MM.1S (cell line): ENCODE measurements around the gene FGF8.
A peak's percentile ranks its signal among the peaks of the same experiment; 100 is the strongest.

ENCODE experiments used
- DNase-seq: peaks from one replicate; pipeline ENCODE4 v3.0.0-alpha.2; 2015
- H2AFZ ChIP-seq: fragments of 300-600 bp; sonication (generic); 2 replicates; pipeline ENCODE4 v1.6.0; 2016; ENCODE audit warnings: antibody characterized with exemption, low read length
- H3F3A ChIP-seq: fragments of 300-600 bp; sonication (generic); 2 replicates; pipeline ENCODE4 v1.6.1; 2016; ENCODE audit warnings: mild to moderate bottlenecking, antibody characterized with exemption, low read length, moderate library complexity, mixed read lengths; ENCODE audit not compliant: insufficient read depth
- H3K27ac ChIP-seq: fragments of 300-600 bp; sonication (generic); 2 replicates; pipeline ENCODE4 v1.5.1; 2016; ENCODE audit warnings: mild to moderate bottlenecking, low read length
- H3K27me3 ChIP-seq: fragments of 300-600 bp; sonication (generic); replicated peaks from 2 replicates; pipeline ENCODE4 v1.6.0; 2016; ENCODE audit warnings: low read length; ENCODE audit not compliant: insufficient read depth
- H3K36me3 ChIP-seq: fragments of 300-600 bp; sonication (generic); replicated peaks from 2 replicates; pipeline ENCODE4 v1.6.1; 2016; ENCODE audit warnings: mild to moderate bottlenecking, low read length, mixed read lengths; ENCODE audit not compliant: insufficient read depth
- H3K4me1 ChIP-seq: fragments of 300-600 bp; sonication (generic); 2 replicates; pipeline ENCODE4 v1.6.1; 2016; ENCODE audit warnings: low read length, mixed read lengths
- H3K4me2 ChIP-seq: fragments of 300-600 bp; sonication (generic); 2 replicates; pipeline ENCODE4 v1.6.0; 2016; ENCODE audit warnings: low read depth, low read length
- H3K4me3 ChIP-seq: fragments of 300-600 bp; sonication (generic); 2 replicates; pipeline ENCODE4 v1.5.1; 2016; ENCODE audit warnings: low read length, mixed read lengths
- H3K79me2 ChIP-seq: fragments of 300-600 bp; sonication (generic); 2 replicates; pipeline ENCODE4 v1.6.1; 2016; ENCODE audit warnings: mixed run types, low read length, mixed read lengths
- H3K9ac ChIP-seq: fragments of 300-600 bp; sonication (generic); 2 replicates; pipeline ENCODE4 v1.6.1; 2016; ENCODE audit warnings: low read length, mixed read lengths
- H3K9me2 ChIP-seq: fragments of 300-600 bp; sonication (generic); replicated peaks from 2 replicates; pipeline ENCODE4 v1.6.1; 2016; ENCODE audit warnings: mild to moderate bottlenecking, low read length, mixed read lengths; ENCODE audit not compliant: insufficient read depth
- H3K9me3 ChIP-seq: fragments of 300-600 bp; sonication (generic); replicated peaks from 2 replicates; pipeline ENCODE4 v1.6.1; 2016; ENCODE audit warnings: mild to moderate bottlenecking, low read length, mixed read lengths; ENCODE audit not compliant: insufficient read depth
- H4K20me1 ChIP-seq: fragments of 300-600 bp; sonication (generic); 2 replicates; pipeline ENCODE4 v1.6.1; 2016; ENCODE audit warnings: mild to moderate bottlenecking, low read length, moderate library complexity, mixed read lengths; ENCODE audit not compliant: insufficient read depth
- EZH2 ChIP-seq: fragments of 300-600 bp; sonication (generic); optimal IDR thresholded peaks from 2 replicates; pipeline ENCODE3; 2017; ENCODE audit warnings: low read depth, mild to moderate bottlenecking, antibody characterized with exemption, low read length, mixed read lengths
- EZH2phosphoT487 ChIP-seq: fragments of 300-600 bp; sonication (generic); IDR thresholded peaks from 2 replicates; pipeline ENCODE4 v1.6.1; 2018; ENCODE audit warnings: antibody characterized with exemption, low read length
- TF ChIP-seq, protein P1 (sequence below): fragments of 300-600 bp; sonication (generic); IDR thresholded peaks from 2 replicates; pipeline ENCODE4 v1.5.1; 2016; ENCODE audit warnings: antibody characterized with exemption, low read length, mixed read lengths

Gene FGF8

DNA sequence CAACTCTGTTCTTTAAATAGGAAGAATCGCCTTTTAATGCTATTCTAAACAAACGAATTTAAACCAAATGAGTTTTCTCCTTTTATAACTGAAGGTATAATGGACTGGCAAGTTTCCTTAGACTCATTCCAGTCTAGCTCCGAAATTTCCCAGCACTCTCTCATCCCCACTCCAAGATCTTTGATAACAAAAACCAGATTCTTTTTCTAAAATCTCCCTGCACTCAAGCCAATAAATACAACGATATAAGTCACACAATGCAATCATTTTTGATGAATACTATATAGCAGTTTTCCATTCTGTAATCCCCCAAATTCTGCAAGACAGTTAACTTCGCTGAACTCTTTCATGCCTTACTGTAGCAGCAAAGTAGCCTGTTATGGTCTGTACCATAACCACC, 40.5 kb upstream of the FGF8 start:
- TF ChIP-seq EZH2phosphoT487 (no peak), EZH2 (no peak)
- TF ChIP-seq, protein P1, sequence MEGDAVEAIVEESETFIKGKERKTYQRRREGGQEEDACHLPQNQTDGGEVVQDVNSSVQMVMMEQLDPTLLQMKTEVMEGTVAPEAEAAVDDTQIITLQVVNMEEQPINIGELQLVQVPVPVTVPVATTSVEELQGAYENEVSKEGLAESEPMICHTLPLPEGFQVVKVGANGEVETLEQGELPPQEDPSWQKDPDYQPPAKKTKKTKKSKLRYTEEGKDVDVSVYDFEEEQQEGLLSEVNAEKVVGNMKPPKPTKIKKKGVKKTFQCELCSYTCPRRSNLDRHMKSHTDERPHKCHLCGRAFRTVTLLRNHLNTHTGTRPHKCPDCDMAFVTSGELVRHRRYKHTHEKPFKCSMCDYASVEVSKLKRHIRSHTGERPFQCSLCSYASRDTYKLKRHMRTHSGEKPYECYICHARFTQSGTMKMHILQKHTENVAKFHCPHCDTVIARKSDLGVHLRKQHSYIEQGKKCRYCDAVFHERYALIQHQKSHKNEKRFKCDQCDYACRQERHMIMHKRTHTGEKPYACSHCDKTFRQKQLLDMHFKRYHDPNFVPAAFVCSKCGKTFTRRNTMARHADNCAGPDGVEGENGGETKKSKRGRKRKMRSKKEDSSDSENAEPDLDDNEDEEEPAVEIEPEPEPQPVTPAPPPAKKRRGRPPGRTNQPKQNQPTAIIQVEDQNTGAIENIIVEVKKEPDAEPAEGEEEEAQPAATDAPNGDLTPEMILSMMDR, result no peak
- H2AFZ ChIP-seq, result no peak overlapping the region
- H3K36me3 ChIP-seq, result peaks cover 3% of the 10 kb centered on the region; the same call in 1 of the 2 replicates
- peaks cover 17% of the 10 kb centered on the region for H3K4me1 ChIP-seq
- H3K79me2 ChIP-seq, result peaks cover 84% of the 10 kb centered on the region
- H3K9me2 ChIP-seq, result no peaks in the 10 kb centered on the region
- H3K27me3 ChIP-seq, result no peaks in the 10 kb centered on the region
- H3F3A ChIP-seq, result peaks cover 11% of the 10 kb centered on the region
- peak overlapping the region; percentile 82 for H3K4me3 ChIP-seq
- peak overlapping the region; percentile 80; the same call in 1 of the 2 replicates for H3K27ac ChIP-seq
- peak overlapping the region; percentile 92 for H3K4me2 ChIP-seq
- DNase-seq, result no peak
- no peaks in the 10 kb centered on the region for H3K9me3 ChIP-seq
- H3K9ac ChIP-seq, result peak overlapping the region; percentile 96
- peaks cover 51% of the 10 kb centered on the region for H4K20me1 ChIP-seq

DNA sequence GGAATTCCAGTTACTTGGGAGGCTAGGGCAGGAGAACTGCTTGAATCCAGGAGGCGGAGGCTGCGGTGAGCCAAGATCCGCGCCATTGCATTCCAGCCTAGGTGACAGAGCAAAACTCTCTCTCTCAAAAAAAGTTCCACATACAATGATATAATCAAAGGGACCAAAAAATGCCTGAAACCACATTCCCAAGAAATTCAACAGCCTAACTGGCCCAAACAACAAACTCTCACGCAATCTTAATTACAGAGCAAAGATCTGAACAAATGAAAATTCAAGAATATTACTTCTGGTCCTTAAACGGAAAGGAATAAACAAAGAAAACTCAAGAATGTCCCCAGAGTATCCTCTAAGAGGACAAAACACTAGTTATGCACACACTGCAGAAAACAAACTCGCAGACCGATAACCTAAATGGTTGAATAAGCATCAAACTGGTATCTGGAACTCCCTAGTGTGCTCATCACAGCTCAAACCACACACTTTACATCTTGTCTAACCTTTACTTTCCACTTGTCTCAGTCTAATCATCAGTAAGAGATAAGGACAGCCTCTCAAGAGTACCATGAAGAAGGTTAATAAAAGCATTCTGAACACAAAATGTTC, 38.7 kb upstream of the FGF8 start:
- TF ChIP-seq EZH2, result no peak
- Histone ChIP-seq H3K27ac (peak overlapping the region; percentile 80; the same call in 1 of the 2 replicates), H3K4me1 (peaks cover 17% of the 10 kb centered on the region), H3K4me3 (peak overlapping the region; percentile 82), H3K79me2 (peaks cover 95% of the 10 kb centered on the region), H4K20me1 (peaks cover 59% of the 10 kb centered on the region), H3K9me2 (no peaks in the 10 kb centered on the region), H3K9ac (peak overlapping the region; percentile 96; the same call in 1 of the 2 replicates), H3K36me3 (peaks cover 3% of the 10 kb centered on the region; the same call in 1 of the 2 replicates), H3K9me3 (no peaks in the 10 kb centered on the region), H3K4me2 (peak overlapping the region; percentile 92), H2AFZ (no peak overlapping the region), H3K27me3 (no peaks in the 10 kb centered on the region), H3F3A (peaks cover 11% of the 10 kb centered on the region)
- peak; percentile 38 for DNase-seq

GRCh38 chr10:101812606-101813005, 36.7 kb upstream of the FGF8 start:
- H3K9me2 ChIP-seq, result no peaks in the 10 kb centered on the region
- no peaks in the 10 kb centered on the region for H3K27me3 ChIP-seq
- no peak overlapping the region for H2AFZ ChIP-seq
- no peak overlapping the region for H3K4me3 ChIP-seq
- peaks cover 7% of the 10 kb centered on the region; the same call in 1 of the 2 replicates for H3K36me3 ChIP-seq
- TF ChIP-seq EZH2 (no peak), EZH2phosphoT487 (no peak)
- TF ChIP-seq, protein P1, result no peak
- peaks cover 11% of the 10 kb centered on the region for H3F3A ChIP-seq
- H4K20me1 ChIP-seq, result peaks cover 59% of the 10 kb centered on the region
- H3K4me1 ChIP-seq, result peaks cover 12% of the 10 kb centered on the region; the same call in 1 of the 2 replicates
- H3K27ac ChIP-seq, result no peak overlapping the region
- DNase-seq, result no peak
- no peak overlapping the region for H3K4me2 ChIP-seq
- no peak overlapping the region for H3K9ac ChIP-seq
- H3K9me3 ChIP-seq, result no peaks in the 10 kb centered on the region
- peaks cover 100% of the 10 kb centered on the region for H3K79me2 ChIP-seq

DNA sequence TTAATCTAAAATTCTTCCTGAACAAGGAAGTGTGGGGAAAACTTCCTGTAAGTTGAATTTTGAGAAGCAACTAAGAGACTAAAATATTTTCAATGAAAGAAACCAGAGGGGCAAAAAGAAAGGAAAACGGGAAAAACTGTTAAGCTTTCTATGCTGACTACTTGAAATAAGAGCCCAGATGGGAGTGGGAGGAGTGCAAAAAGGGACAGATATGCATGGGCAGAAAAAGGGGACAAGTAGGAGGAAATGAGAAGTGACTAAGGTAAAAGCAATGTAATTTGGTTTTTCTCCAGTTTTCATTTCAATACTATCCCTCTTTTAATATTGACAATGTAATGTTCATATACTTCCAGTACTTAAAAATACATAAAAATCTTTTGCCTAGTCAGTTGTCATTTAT, 31.2 kb upstream of the FGF8 start:
- Histone ChIP-seq H3K27ac (no peak overlapping the region), H3K4me1 (no peaks in the 10 kb centered on the region), H3K4me2 (no peak overlapping the region), H3K36me3 (peaks cover 27% of the 10 kb centered on the region; the same call in 1 of the 2 replicates), H3K4me3 (no peak overlapping the region), H2AFZ (no peak overlapping the region), H4K20me1 (0 out of 2 replicates have a peak, but pooled peaks cover 17% of the 10 kb centered on the region), H3K9me2 (no peaks in the 10 kb centered on the region), H3K9ac (no peak overlapping the region), H3K9me3 (no peaks in the 10 kb centered on the region), H3K27me3 (no peaks in the 10 kb centered on the region), H3K79me2 (peaks cover 92% of the 10 kb centered on the region), H3F3A (peaks cover 2% of the 10 kb centered on the region; the same call in 1 of the 2 replicates)
- no peak for TF ChIP-seq EZH2phosphoT487
- TF ChIP-seq EZH2, result no peak
- TF ChIP-seq, protein P1, result no peak
- no peak for DNase-seq
